Activated T-cell treated with anti-CD3 and anti-CD28 coated beads, Interleukin-2, amount 50 U/mL, for 4 hours (primary cell): ENCODE data around the gene LGR6. TPM values are rescaled to one million over a fixed set of nuclear protein-coding genes. Genes with fewer than 3 reads are reported as not detected.

Experiments used
- ATAC-seq, 2 donors: fragments of 200-7000 bp; cut with Tn5 transposase; one replicate each; pipeline ENCODE4 v1.10.0; 2021
- DNase-seq: peaks from one replicate; pipeline ENCODE4 v3.0.0-alpha.2; 2020
- H3K27me3 Mint-ChIP-seq: one replicate; pipeline ENCODE4 v1.8.0; 2021; ENCODE audit warnings: low read depth, mixed read lengths
- H3K36me3 Mint-ChIP-seq: one replicate; pipeline ENCODE4 v1.8.0; 2022; ENCODE audit warnings: mixed read lengths; ENCODE audit not compliant: insufficient read depth
- H3K4me1 Mint-ChIP-seq: one replicate; pipeline ENCODE4 v1.8.0; 2021; ENCODE audit warnings: low read depth, mixed read lengths
- H3K4me3 Mint-ChIP-seq: one replicate; pipeline ENCODE4 v1.8.0; 2021; ENCODE audit warnings: mild to moderate bottlenecking, moderate library complexity, mixed read lengths
- H3K9me3 Mint-ChIP-seq: one replicate; pipeline ENCODE4 v1.8.0; 2021; ENCODE audit warnings: mixed read lengths
- total RNA-seq, 3 donors: library from RNA; stranded (reverse); gene quantifications; one replicate each; pipeline ENCODE4 v1.2.1, GENCODE V29; 2021

Gene LGR6
- total RNA-seq, 3 donors from 2014 or later = 0.08 to 0.21 TPM; not detected in 1

DNA sequence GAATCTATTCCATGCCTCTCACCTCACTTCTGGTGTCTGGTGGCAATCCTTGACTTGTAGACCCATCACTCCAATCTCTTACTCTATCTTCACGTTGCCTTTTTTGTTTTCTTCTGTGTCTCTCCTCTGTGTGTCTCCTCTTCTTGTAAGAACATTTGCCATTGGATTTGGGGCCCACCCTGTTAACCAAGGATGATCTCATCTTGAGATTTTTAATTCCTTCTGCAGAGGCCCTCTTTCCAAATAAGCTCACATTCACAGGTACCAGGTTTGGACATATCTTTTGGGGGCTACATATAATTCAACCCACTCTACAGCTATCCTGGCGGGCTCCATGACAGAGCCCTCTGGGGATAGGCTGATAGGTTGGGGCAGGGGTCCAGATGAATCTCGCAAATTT, 92.3 kb downstream of the LGR6 start:
- Mint-ChIP-seq H3K36me3 (no peaks in the 10 kb centered on the region), H3K27me3 (no peaks in the 10 kb centered on the region), H3K4me3 (no peak overlapping the region), H3K9me3 (no peaks in the 10 kb centered on the region), H3K4me1 (peaks cover 15% of the 10 kb centered on the region)
- ATAC-seq = no peak
- no peak for DNase-seq

DNA sequence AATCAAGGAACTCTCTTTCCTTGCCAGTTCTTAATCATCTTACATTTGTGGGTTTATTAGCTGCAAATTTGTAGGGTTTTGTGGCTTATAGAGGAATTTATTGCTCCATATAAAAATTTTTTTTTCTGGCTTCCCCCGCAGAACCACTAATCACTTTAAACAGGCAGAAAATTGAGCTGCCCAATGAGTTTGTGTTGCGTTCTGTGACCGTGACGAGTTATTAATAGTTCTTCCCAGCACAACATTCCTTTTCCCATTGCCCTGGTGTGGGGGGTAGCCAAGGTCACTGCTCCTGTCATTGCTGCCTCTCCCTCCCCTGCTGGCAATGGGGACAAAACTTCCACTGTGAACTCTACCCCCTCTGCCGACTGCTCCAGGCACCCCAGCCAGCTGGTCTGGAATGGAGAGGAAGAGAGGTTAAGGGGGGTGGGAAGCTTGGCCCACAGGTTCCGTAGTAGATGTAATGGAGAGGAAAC, 93.1 kb downstream of the LGR6 start:
- ATAC-seq = no peak

DNA sequence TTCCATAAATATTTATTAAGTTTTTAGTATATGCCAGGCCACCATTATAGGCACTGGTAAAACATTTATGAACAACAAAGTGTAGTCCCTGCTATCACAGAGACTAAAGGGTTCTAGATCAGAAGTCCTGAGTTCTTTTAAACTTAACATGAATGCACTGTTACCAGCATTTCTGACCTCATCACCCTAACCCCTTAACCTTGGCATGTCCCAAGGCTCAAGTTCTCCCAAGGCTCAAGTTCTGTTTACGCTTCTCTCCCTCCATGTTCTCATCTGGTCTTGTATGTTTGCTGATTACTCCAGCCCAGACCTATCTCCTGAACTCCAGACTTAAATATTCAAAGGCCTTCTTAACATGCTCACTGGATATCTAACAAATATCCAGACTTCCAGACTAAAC, 93.6 kb downstream of the LGR6 start:
- no peak for DNase-seq
- H3K27me3 Mint-ChIP-seq = no peaks in the 10 kb centered on the region
- H3K36me3 Mint-ChIP-seq = no peaks in the 10 kb centered on the region
- ATAC-seq = no peak
- no peaks in the 10 kb centered on the region for H3K9me3 Mint-ChIP-seq
- no peak overlapping the region for H3K4me3 Mint-ChIP-seq
- peaks cover 13% of the 10 kb centered on the region for H3K4me1 Mint-ChIP-seq

More for the DNA sequence above, 93.1 kb downstream of the LGR6 start:
- no peaks in the 10 kb centered on the region for H3K36me3 Mint-ChIP-seq
- no peaks in the 10 kb centered on the region for H3K27me3 Mint-ChIP-seq
- peaks cover 15% of the 10 kb centered on the region for H3K4me1 Mint-ChIP-seq
- no peak overlapping the region for H3K4me3 Mint-ChIP-seq
- DNase-seq = no peak
- H3K9me3 Mint-ChIP-seq = no peaks in the 10 kb centered on the region

DNA sequence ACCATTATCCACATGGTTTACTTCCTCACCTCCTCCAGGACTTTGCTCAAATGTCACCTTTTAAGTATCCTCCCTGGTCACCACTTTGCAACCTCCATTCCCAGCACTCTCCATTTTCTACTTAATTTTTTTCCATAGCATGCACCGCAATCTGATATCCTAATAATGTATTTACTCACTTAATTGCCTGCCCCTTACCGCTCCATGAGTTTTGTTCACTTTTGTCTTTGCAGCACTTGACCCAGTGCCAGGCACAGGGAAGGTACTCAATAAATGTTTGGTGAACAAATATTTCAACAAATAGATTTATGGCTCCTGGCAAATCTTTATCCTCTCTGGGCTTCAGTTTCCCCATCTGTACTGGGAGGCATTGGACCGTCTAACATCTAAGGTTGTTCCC, 94.6 kb downstream of the LGR6 start:
- no peak for ATAC-seq
- Mint-ChIP-seq H3K36me3 (no peaks in the 10 kb centered on the region), H3K9me3 (no peaks in the 10 kb centered on the region), H3K4me1 (peaks cover 9% of the 10 kb centered on the region), H3K4me3 (no peak overlapping the region), H3K27me3 (no peaks in the 10 kb centered on the region)
- no peak for DNase-seq

GRCh38 chr1:202289009-202289408, 95.4 kb downstream of the LGR6 start:
- Mint-ChIP-seq H3K27me3 (no peaks in the 10 kb centered on the region), H3K9me3 (no peaks in the 10 kb centered on the region), H3K4me1 (peaks cover 3% of the 10 kb centered on the region), H3K36me3 (no peaks in the 10 kb centered on the region), H3K4me3 (no peak overlapping the region)
- DNase-seq = no peak
- no peak for ATAC-seq

GRCh38 chr1:202291001-202291400, 97.4 kb downstream of the LGR6 start:
- DNase-seq (no peak), ATAC-seq (no peak)
- no peaks in the 10 kb centered on the region for H3K27me3 Mint-ChIP-seq
- no peaks in the 10 kb centered on the region for H3K36me3 Mint-ChIP-seq
- H3K4me1 Mint-ChIP-seq = peaks cover 14% of the 10 kb centered on the region
- no peak overlapping the region for H3K4me3 Mint-ChIP-seq
- H3K9me3 Mint-ChIP-seq = no peaks in the 10 kb centered on the region

GRCh38 chr1:202291961-202292712, 98.5 kb downstream of the LGR6 start:
- no peak overlapping the region for H3K4me3 Mint-ChIP-seq
- H3K27me3 Mint-ChIP-seq = no peaks in the 10 kb centered on the region
- H3K4me1 Mint-ChIP-seq = peaks cover 20% of the 10 kb centered on the region
- H3K9me3 Mint-ChIP-seq = no peaks in the 10 kb centered on the region
- DNase-seq (no peak), ATAC-seq (no peak)
- no peaks in the 10 kb centered on the region for H3K36me3 Mint-ChIP-seq

GRCh38 chr1:202292773-202293172, 99.2 kb downstream of the LGR6 start:
- Mint-ChIP-seq H3K27me3 (no peaks in the 10 kb centered on the region), H3K9me3 (no peaks in the 10 kb centered on the region), H3K4me1 (peaks cover 20% of the 10 kb centered on the region), H3K36me3 (no peaks in the 10 kb centered on the region), H3K4me3 (no peak overlapping the region)
- DNase-seq = no peak
- no peak for ATAC-seq

- H3K27me3 Mint-ChIP-seq = no peaks in the 10 kb centered on the region
- no peak for ATAC-seq
- H3K4me3 Mint-ChIP-seq = no peak overlapping the region
- peaks cover 20% of the 10 kb centered on the region for H3K4me1 Mint-ChIP-seq
- H3K9me3 Mint-ChIP-seq = no peaks in the 10 kb centered on the region
- no peak for DNase-seq
- no peaks in the 10 kb centered on the region for H3K36me3 Mint-ChIP-seq
Measured at GRCh38 chr1:202293569-202293968, 100.0 kb downstream of the LGR6 start.

- DNase-seq (no peak), ATAC-seq (no peak)
- no peaks in the 10 kb centered on the region for H3K27me3 Mint-ChIP-seq
- no peak overlapping the region for H3K4me3 Mint-ChIP-seq
- H3K4me1 Mint-ChIP-seq = no peaks in the 10 kb centered on the region
- no peaks in the 10 kb centered on the region for H3K36me3 Mint-ChIP-seq
- H3K9me3 Mint-ChIP-seq = no peaks in the 10 kb centered on the region
Measured at GRCh38 chr1:202302166-202302565, 108.6 kb downstream of the LGR6 start.

DNA sequence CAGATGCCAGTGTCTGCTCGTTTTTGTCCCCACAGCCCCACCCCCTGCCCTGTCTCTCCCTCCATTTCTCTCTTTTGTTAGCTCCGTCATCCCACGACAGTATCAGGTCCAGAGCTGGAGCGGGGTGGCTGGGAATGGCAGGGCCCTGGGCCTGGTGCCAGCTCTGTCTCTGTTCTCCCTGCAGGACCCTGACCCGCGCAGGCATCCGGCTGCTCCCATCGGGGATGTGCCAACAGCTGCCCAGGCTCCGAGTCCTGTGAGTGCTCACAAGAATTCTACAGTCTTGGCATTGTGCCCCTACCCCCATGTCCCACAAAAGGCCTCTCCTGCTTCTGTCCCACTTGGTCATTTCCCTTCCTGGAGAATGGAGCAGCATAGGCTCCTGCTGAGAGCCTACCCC, 110.8 kb downstream of the LGR6 start:
- DNase-seq = no peak
- ATAC-seq = no peak
- no peaks in the 10 kb centered on the region for H3K9me3 Mint-ChIP-seq
- H3K27me3 Mint-ChIP-seq = no peaks in the 10 kb centered on the region
- no peaks in the 10 kb centered on the region for H3K4me1 Mint-ChIP-seq
- H3K36me3 Mint-ChIP-seq = no peaks in the 10 kb centered on the region
- no peak overlapping the region for H3K4me3 Mint-ChIP-seq

DNA sequence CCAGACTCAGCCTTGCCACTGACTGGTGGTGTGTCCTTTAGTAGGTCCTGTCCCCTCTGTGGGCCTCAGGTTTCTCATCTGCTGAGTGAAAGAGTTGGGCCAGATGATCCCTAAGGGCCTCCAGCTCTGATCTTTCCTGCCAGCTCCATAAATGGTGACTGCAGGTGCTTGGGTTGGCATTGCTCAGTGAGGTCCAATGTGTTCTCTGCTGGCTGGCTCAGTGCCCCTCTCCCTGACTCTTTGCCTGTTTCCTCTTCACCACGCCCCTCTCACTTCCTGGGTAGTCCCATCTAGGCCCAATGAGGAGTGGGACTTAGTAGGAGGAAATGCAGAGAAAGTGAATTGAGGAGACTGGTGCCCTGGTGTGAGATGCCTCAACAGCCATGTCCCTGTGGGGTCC, 111.6 kb downstream of the LGR6 start:
- Mint-ChIP-seq H3K4me3 (no peak overlapping the region), H3K9me3 (no peaks in the 10 kb centered on the region), H3K4me1 (no peaks in the 10 kb centered on the region), H3K27me3 (no peaks in the 10 kb centered on the region), H3K36me3 (no peaks in the 10 kb centered on the region)
- DNase-seq (no peak), ATAC-seq (no peak)

GRCh38 chr1:202306535-202307345, 113.1 kb downstream of the LGR6 start:
- Mint-ChIP-seq H3K27me3 (no peaks in the 10 kb centered on the region), H3K9me3 (no peaks in the 10 kb centered on the region), H3K4me1 (no peaks in the 10 kb centered on the region), H3K36me3 (no peaks in the 10 kb centered on the region), H3K4me3 (no peak overlapping the region)
- DNase-seq = no peak
- ATAC-seq = no peak

- Mint-ChIP-seq H3K36me3 (no peaks in the 10 kb centered on the region), H3K27me3 (no peaks in the 10 kb centered on the region), H3K4me1 (no peaks in the 10 kb centered on the region), H3K9me3 (no peaks in the 10 kb centered on the region), H3K4me3 (no peak overlapping the region)
- ATAC-seq = no peak
- DNase-seq = no peak
Measured at GRCh38 chr1:202310071-202310725, 116.6 kb downstream of the LGR6 start.
